ENCODE data around the gene B3GALT6.

The B3GALT6 gene

DNA sequence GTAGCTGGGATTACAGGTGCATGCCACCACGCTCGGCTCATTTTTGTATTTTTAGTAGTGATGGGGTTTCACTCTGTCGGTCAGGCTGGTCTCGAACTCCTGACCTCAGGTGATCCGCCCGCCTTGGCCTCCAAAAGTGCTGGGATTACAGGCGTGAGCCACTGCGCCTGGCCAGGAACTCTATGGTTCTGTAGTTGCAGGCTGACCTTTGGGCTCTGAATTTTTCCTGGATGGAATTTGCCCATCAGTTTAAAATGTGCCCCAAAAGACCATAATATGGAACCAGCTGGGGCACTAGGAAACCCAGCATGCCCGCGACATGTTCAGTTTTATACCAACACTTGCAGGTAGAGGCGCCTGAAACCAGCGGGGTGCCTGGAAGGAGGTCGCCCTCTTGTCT is 46.6 kb downstream of the B3GALT6 start:
- Histone ChIP-seq H3K9me3 (ENCODE audit: severe bottlenecking) (no peaks in the 10 kb centered on the region), H3K27me3 (ENCODE audit: insufficient read depth, low read depth, severe bottlenecking) (no peaks in the 10 kb centered on the region), H3K36me3 (no peaks in the 10 kb centered on the region), H3K27ac (no peak overlapping the region), H3K4me3 (ENCODE audit: low read depth, low read length) (no peak overlapping the region)
- TF ChIP-seq, protein P1, sequence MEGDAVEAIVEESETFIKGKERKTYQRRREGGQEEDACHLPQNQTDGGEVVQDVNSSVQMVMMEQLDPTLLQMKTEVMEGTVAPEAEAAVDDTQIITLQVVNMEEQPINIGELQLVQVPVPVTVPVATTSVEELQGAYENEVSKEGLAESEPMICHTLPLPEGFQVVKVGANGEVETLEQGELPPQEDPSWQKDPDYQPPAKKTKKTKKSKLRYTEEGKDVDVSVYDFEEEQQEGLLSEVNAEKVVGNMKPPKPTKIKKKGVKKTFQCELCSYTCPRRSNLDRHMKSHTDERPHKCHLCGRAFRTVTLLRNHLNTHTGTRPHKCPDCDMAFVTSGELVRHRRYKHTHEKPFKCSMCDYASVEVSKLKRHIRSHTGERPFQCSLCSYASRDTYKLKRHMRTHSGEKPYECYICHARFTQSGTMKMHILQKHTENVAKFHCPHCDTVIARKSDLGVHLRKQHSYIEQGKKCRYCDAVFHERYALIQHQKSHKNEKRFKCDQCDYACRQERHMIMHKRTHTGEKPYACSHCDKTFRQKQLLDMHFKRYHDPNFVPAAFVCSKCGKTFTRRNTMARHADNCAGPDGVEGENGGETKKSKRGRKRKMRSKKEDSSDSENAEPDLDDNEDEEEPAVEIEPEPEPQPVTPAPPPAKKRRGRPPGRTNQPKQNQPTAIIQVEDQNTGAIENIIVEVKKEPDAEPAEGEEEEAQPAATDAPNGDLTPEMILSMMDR (IDR thresholded peaks at IDR 0.05; ENCODE audit: low read depth, low read length): no peak
- DNase-seq: no peak

DNA sequence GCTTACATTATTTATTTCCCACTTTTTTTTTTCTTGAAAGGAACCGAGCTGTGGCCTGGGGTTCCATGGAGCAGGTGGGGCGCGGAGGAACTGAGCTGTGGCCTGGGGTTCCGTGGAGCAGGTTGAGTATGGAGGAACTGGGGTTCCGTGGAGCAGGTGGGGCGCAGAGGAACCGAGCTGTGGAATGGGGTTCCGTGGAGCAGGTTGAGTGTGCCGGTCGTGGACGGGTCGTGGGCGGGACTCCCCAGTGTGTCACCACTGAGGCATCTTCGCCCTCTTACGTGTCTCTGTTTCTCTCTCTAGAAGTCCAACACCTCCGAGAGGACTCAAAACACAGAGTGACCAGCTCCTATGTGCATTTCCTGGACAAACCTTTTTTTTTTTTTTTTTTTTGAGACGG is 47.0 kb downstream of the B3GALT6 start:
- TF ChIP-seq, protein P1 (IDR thresholded peaks at IDR 0.05; ENCODE audit: low read depth, low read length): no peak
- no peak overlapping the region for H3K4me3 ChIP-seq (ENCODE audit: low read depth, low read length)
- H3K27ac ChIP-seq: no peak overlapping the region
- no peaks in the 10 kb centered on the region for H3K36me3 ChIP-seq
- no peaks in the 10 kb centered on the region for H3K27me3 ChIP-seq (ENCODE audit: insufficient read depth, low read depth, severe bottlenecking)
- H3K9me3 ChIP-seq (ENCODE audit: severe bottlenecking): no peaks in the 10 kb centered on the region
- no peak for DNase-seq

DNA sequence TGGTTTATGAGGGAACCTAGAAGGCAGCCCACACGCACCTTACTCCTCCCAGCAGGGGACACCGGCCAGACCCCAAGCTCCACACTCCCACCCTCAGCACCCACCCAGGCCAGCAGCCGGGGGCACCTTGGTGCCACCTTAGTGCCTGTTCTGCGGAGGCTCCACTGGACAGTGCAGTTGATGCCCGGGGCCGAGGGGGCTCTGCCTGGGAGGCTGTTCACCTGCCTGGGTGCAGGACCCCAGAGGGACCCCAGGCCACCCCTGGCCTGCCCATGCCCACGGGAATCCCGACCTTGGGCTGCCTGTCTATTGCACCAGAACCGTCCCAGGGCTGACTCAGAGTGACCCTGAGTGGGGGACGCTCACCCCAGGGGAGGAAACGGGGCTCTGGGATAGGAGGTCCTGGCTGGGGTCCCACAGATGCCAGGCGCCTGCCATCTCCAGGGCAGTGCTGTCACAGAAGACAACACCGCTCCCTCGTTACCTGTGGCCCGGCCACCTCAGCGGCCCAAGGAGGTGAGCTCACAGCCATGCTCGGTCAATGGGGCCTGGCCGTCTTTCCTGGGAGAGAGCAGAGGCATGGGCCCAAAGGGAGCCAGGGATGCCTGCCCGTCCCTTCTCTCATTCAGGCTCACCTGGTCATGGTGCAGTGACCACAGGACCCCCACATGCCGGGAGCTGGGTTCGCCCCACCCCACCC is 48.9 kb downstream of the B3GALT6 start:
- Histone ChIP-seq H3K36me3 (no peaks in the 10 kb centered on the region), H3K4me3 (ENCODE audit: low read depth, low read length) (no peak overlapping the region), H3K27me3 (ENCODE audit: insufficient read depth, low read depth, severe bottlenecking) (no peaks in the 10 kb centered on the region), H3K27ac (no peak overlapping the region), H3K9me3 (ENCODE audit: severe bottlenecking) (no peaks in the 10 kb centered on the region)
- TF ChIP-seq, protein P1 (IDR thresholded peaks at IDR 0.05; ENCODE audit: low read depth, low read length): no peak
- no peak for DNase-seq

- no peak overlapping the region for H3K4me3 ChIP-seq (ENCODE audit: low read depth, low read length)
- H3K9me3 ChIP-seq (ENCODE audit: severe bottlenecking): no peaks in the 10 kb centered on the region
- DNase-seq: no peak
- H3K36me3 ChIP-seq: no peaks in the 10 kb centered on the region
- TF ChIP-seq, protein P1 (IDR thresholded peaks at IDR 0.05; ENCODE audit: low read depth, low read length): no peak
- no peaks in the 10 kb centered on the region for H3K27me3 ChIP-seq (ENCODE audit: insufficient read depth, low read depth, severe bottlenecking)
- H3K27ac ChIP-seq: no peak overlapping the region
These were observed 49.7 kb downstream of the B3GALT6 start for GRCh38 chr1:1281533-1282321.

DNA sequence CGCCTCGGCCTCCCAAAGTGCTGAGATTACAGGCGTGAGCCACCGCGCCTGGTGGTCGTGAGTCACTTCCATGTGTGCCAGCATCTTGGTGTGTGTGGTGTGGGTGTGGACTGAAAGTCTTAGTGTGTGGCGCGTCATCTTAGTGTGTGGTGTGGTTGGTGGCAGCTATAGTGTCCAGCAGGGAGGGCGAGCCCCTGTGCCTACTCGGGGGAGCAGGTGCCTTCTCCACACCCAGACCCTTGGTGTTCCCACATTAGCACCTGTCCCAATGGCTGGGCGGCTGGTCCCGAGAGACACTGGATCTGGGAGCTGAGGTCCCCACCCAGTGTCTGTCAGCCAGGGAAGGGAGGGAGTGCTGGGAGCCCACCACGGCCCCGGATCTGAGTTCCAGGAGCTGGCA is 51.0 kb downstream of the B3GALT6 start:
- H3K27ac ChIP-seq: no peak overlapping the region
- no peak for DNase-seq
- no peaks in the 10 kb centered on the region for H3K36me3 ChIP-seq
- H3K4me3 ChIP-seq (ENCODE audit: low read depth, low read length): no peak overlapping the region
- TF ChIP-seq, protein P1 (IDR thresholded peaks at IDR 0.05; ENCODE audit: low read depth, low read length): no peak
- H3K9me3 ChIP-seq (ENCODE audit: severe bottlenecking): no peaks in the 10 kb centered on the region
- no peaks in the 10 kb centered on the region for H3K27me3 ChIP-seq (ENCODE audit: insufficient read depth, low read depth, severe bottlenecking)
